Motor neuron (in vitro differentiated cells): ENCODE measurements around the gene SH3RF3. TPM values are rescaled to one million over a fixed set of nuclear protein-coding genes. Genes with fewer than 3 reads are reported as not detected.

Experiments
- ATAC-seq, 8 experiments: fragments of 200-7000 bp; cut with Tn5 transposase; replicated peaks in 6 of 8; 2 replicates each; pipeline ENCODE4 v1.8.0; 2021; ENCODE audit warnings: mild to moderate bottlenecking in 8 of 8, moderate library complexity in 8 of 8
- H3K27ac ChIP-seq, 2 donors: fragments of 250-450 bp; sonication (Bioruptor Pico); 2 replicates each; pipeline ENCODE4 v1.9.0; 2021; ENCODE audit warnings: antibody characterized with exemption in 2 of 2, mild to moderate bottlenecking in 2 of 2, moderate library complexity in 1 of 2
- H3K4me1 ChIP-seq, 2 donors: fragments of 250-450 bp; sonication (Bioruptor Pico); replicated peaks in 1 of 2; 2 replicates each; pipeline ENCODE4 v1.6.1; 2021; ENCODE audit warnings: antibody characterized with exemption in 2 of 2, mild to moderate bottlenecking in 2 of 2, moderate library complexity in 1 of 2
- H3K4me3 ChIP-seq, 5 donors: fragments of 250-450 bp; sonication (Bioruptor Pico); 2 replicates each; pipeline ENCODE4 v1.9.0; 2021; ENCODE audit warnings: antibody characterized with exemption in 5 of 5, mild to moderate bottlenecking in 5 of 5, moderate library complexity in 4 of 5
- WGBS, 10 experiments: fragments of 450-650 bp; shearing (Covaris generic); methylation state at CpG; one replicate each; pipeline ENCODE4 v1.0.0; 2022; 5-methylcytosine and 5-hydroxymethylcytosine counted together
- in situ Hi-C, 9 experiments: fragments of 400-800 bp; cut with MboI; loops; one replicate each; pipeline ENCODE4 v1.15.0; 2021; ENCODE audit warnings: low sequenced_read_pairs in 9 of 9, low pct_unique_long_range_greater_than_20kb in 2 of 9; ENCODE audit not compliant: unreplicated experiment in 9 of 9
- total RNA-seq, 8 experiments: library from RNA; unstranded; fragments of 300-600 nt; gene quantifications; 2 replicates each; pipeline versions ENCODE4 v1.2.3 to v1.2.4, GENCODE V29; 2022

The SH3RF3 gene
- total RNA-seq, 8 experiments from 2014 or later = 0.13 to 6.5 (median 3.2) TPM

DNA sequence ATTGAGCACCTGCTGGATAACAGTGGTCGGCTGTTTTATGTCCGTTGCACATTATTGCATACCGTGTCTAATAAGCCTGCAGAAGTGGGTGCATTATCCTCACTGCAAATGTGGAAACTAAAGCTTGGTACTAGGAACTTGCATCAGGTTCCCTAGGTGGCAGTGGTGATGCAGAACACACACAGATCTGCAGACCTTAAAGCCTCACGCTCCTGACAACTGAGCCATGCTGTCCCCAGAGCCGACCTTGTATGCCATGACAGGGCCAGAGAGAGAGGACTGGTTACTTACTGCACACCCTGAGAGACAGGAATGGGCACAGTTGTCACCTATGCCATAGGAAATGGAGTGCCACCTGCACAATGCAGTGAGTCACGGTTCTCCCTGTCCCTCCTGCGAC, 151.8 kb downstream of the SH3RF3 start:
- H3K4me3 ChIP-seq = no peak overlapping the region
- 79 to 100% (median 88%) methylated on average over 2 to 3 of the region's 7 CpGs; no CpG with 5 or more reads in 3 of the 10 experiments for WGBS, 10 experiments
- in situ Hi-C loops = loop anchor here in 1 of 9 experiments (25.0 kb wide), 1 partner anchor 144 kb away; the partner anchor contains the start of gene SH3RF3
- peaks cover 73 to 75% of the 10 kb centered on the region in 2 donors for H3K4me1 ChIP-seq
- H3K27ac ChIP-seq = no peak overlapping the region
- peak in 6 of 8 experiments; percentile 24 to 36 (median 28) for ATAC-seq

DNA sequence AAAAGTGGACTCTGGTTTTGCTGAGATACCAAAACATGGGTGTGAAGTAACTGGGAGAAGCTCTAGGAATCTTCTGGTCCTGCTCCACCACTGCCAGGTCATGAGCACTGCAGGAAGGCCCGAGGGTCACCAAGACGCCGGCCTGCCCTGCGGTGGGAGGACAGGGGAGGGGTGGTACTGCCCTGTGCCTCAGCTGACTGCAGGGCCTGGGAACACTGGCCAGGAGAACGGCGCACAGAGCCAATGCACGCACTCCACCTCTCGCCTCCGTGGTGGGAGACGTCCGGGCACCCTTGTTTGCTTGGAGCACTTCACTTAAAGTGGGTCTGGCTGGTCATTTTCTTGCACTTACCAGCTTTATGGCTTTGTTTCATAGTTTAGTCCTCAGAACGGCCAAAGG, 153.4 kb downstream of the SH3RF3 start:
- no peak for ATAC-seq
- no peak overlapping the region for H3K4me3 ChIP-seq
- 40 to 100% (median 83%) methylated on average over 1 to 6 of the region's 12 CpGs; no CpG with 5 or more reads in 5 of the 10 experiments for WGBS, 10 experiments
- in situ Hi-C loops = loop anchor here in 1 of 9 experiments (25.0 kb wide), 1 partner anchor 145 kb away; the partner anchor contains the start of gene SH3RF3
- peaks cover 60 to 63% of the 10 kb centered on the region in 2 donors for H3K4me1 ChIP-seq
- no peak overlapping the region for H3K27ac ChIP-seq

DNA sequence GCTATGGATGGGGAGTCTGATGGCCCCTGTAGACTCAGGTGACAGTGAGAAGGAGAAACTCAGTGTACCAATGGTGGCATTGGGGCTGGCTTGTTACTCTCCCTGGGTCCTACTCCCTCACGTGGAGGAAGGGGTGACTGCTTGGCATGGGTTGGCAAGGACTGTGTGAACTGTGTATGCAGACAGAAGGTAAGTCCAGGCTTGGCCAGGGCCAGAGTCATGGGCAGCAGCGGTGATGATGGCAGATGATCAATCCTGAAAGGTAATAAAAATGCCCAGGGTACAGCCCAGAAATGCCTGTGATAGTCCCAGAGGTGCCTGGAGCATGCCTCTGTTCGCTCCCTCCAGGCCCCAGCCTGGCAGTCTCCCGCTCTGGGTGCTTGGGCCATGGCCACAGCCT, 153.9 kb downstream of the SH3RF3 start:
- H3K4me1 ChIP-seq = peaks cover 58 to 59% of the 10 kb centered on the region in 2 donors
- no peak for ATAC-seq
- H3K4me3 ChIP-seq = no peak overlapping the region
- WGBS, 10 experiments = 60 to 100% (median 83%) methylated on average over 1 to 3 of the region's 4 CpGs; no CpG with 5 or more reads in 7 of the 10 experiments
- in situ Hi-C loops = loop anchor here in 1 of 9 experiments (25.0 kb wide), 1 partner anchor 146 kb away; the partner anchor contains the start of gene SH3RF3
- no peak overlapping the region for H3K27ac ChIP-seq

DNA sequence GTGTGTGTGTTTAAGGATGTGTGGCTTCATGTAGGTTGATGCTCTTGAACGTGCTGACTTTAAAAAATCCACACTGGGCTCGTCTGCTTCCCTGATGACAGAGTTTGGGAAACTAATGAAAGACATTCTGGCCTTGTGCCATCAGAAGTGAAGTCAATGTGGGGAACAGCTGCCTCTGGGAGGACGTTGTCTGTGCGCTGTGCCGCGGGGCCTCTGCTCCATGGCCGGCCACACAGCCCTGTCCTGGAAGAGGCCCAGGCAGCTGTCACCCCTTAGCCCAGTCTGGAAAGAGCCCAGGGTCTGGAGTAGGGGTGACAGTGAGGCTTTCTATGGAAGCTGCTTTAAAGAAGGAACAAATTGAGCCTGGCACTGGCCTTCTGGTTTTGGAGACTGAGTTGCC, 155.8 kb downstream of the SH3RF3 start:
- no peak overlapping the region for H3K27ac ChIP-seq
- 17 to 85% (median 75%) methylated on average over 1 to 5 of the region's 7 CpGs; no CpG with 5 or more reads in 4 of the 10 experiments for WGBS, 10 experiments
- in situ Hi-C loops = loop anchor here in 1 of 9 experiments (25.0 kb wide), 1 partner anchor 148 kb away; the partner anchor contains the start of gene SH3RF3
- H3K4me3 ChIP-seq = no peak overlapping the region
- peaks cover 58 to 59% of the 10 kb centered on the region in 2 donors for H3K4me1 ChIP-seq
- ATAC-seq = peak in 7 of 8 experiments; percentile 21 to 80 (median 51)

DNA sequence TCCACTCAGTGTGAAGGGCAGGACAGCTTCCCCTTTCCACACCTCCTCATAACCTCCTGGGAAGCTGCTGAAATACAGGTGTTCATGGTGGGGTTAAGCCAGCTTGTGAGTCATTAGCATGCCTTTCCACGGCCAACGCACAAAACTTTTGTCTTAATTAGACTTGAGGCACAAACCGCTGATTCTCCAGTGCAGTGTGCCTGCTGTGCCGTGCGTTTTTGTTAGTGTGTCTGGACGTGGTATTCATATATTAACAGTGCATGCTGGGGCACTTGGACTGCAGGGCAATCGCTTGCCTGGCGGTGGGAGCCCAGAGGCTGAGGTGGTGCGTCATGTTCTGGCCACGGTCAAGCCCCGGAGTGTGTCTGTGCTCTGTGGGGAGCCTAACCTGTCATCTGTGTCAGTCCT, 156.2 kb downstream of the SH3RF3 start:
- Histone ChIP-seq H3K4me3 (no peak overlapping the region), H3K27ac (no peak overlapping the region), H3K4me1 (peaks cover 55 to 56% of the 10 kb centered on the region in 2 donors)
- peak in 1 of 8 experiments; percentile 12 for ATAC-seq
- WGBS, 10 experiments = 20 to 100% (median 66%) methylated on average over 1 to 4 of the region's 11 CpGs; no CpG with 5 or more reads in 3 of the 10 experiments
- in situ Hi-C loops = loop anchor here in 1 of 9 experiments (25.0 kb wide), 1 partner anchor 148 kb away; the partner anchor contains the start of gene SH3RF3

DNA sequence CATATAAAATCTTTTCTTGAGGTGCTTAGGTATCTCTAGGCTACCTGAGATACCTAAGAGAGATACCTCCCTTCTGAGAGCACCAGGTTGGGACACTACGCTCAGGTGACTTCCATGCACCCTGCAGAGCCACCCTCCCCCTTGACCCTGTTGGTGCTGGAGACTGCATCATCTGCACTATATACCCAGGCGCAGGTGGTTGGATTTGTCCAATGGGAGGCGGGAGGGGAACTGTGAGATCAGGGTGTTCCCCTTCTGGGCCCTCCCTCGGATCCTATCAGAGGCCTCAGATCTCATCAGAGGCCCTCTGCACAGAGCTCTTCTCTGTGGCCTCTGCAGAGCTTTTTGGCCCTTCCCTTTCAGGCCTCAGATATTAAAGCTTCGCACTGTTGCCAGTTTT, 158.4 kb downstream of the SH3RF3 start:
- no peak overlapping the region for H3K4me3 ChIP-seq
- H3K27ac ChIP-seq = no peak overlapping the region
- peaks cover 37 to 47% of the 10 kb centered on the region in 2 donors for H3K4me1 ChIP-seq
- in situ Hi-C loops = loop anchor here in 1 of 9 experiments (25.0 kb wide), 1 partner anchor 150 kb away; the partner anchor contains the start of gene SH3RF3
- WGBS, 10 experiments = 80 to 100% (median 92%) methylated on average over 1 to 5 of the region's 5 CpGs; no CpG with 5 or more reads in 5 of the 10 experiments
- ATAC-seq = no peak

DNA sequence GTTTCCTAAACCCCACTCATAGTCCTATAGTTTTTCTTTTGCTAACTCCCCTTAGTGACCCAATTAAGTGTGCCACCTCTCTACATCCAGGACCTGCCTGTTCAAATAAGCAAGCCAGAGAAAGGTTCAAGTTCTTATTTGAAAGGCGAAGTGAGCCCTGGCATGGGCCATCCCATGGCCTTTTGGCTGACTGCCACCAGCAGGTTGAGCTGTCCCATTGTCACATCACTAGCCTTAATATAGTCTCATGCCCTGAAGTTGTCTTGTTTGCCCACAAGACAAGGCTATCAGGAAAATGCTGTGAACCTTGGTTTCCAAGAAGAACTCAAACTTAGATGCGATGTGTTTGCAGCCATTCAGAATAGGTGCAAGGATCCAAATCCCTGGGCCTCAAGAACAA, 158.8 kb downstream of the SH3RF3 start:
- in situ Hi-C loops = loop anchor here in 1 of 9 experiments (25.0 kb wide), 1 partner anchor 151 kb away; the partner anchor contains the start of gene SH3RF3
- ATAC-seq = no peak
- 100% methylated on average over 1 to 2 of the region's 2 CpGs; no CpG with 5 or more reads in 4 of the 10 experiments for WGBS, 10 experiments
- Histone ChIP-seq H3K27ac (no peak overlapping the region), H3K4me1 (peaks cover 37 to 47% of the 10 kb centered on the region in 2 donors), H3K4me3 (no peak overlapping the region)

DNA sequence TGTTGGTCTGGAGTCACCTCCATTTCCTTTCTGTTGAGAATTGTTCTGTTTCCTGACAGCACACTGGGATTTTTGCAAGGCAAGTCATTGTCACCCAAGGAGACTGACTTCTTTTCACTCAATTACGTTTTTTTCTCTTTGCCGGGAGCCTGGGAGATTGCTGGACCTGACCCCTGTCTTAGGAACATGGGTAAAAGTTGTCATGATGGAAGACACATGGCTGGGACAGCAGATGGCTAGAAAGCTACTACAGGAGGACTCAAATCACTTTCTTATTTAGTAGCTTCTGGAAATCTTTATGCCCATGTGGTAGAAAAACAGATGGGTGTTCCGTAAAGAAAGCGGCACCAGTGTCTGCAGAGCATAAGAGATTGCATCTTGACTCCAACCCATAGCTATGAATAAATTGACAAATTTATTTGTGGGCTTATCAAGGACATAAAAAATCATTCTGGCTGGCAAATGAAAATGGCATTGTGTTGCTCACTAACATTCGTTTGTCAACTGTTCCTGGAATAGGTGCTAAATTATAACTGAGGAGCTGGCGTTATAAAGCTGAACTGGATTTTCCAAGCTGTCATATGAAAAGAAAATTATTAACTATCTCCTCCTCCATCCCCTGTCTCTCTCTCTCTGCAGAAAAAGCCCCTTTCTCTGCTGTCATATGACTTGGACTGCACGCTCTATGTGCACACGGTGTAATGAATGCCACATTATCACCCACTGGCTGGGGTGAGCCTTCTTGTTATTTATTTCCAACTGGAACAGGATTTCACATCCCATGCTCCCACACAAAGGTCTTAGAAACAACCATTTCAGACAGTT, 159.8 kb downstream of the SH3RF3 start:
- 30 to 65% (median 46%) methylated on average over 3 to 7 of the region's 8 CpGs; no CpG with 5 or more reads in 2 of the 10 experiments for WGBS, 10 experiments

DNA sequence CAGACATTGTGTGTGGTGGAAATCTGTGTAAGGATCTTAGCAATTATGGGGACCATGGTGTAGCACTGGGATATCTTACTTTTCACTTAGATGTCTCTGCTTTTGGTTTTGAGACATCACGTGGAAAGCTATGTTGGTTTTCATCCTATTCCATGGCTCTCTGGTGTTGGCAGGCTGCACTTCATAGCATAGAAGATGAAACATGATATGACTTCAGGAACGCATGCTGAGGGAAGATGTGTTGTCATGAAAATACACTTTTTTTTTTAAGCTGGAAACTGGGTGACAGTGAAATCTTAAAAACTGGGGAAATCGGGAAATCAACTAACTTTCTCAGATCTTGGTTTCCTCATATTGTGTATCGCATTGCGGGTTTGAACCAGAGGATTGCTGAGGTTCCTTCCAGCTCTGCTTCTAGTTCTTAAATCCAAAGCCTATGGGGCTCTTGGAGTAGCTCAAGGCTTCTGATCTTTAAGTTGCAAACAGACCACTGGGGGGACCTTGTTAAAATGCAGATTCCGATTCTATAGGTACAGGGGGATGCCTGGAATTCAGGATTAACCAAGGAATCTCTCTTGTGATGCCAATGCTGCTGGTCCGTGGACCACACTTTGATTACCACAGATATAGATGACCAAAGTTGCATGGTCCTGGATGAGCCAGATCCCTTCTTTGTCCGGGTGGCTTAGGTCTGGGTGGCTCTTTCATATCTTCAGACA, 160.7 kb downstream of the SH3RF3 start:
- in situ Hi-C loops = loop anchor here in 1 of 9 experiments (25.0 kb wide), 1 partner anchor 152 kb away; the partner anchor contains the start of gene SH3RF3
- Histone ChIP-seq H3K27ac (peak overlapping the region; percentile 25 to 45), H3K4me1 (peaks cover 29 to 37% of the 10 kb centered on the region in 2 donors), H3K4me3 (no peak overlapping the region)
- no peak for ATAC-seq
- 41 to 100% (median 80%) methylated on average over 1 to 8 of the region's 8 CpGs; no CpG with 5 or more reads in 1 of the 10 experiments for WGBS, 10 experiments

More for the DNA sequence above, 159.8 kb downstream of the SH3RF3 start:
- peaks cover 37 to 46% of the 10 kb centered on the region in 2 donors for H3K4me1 ChIP-seq
- in situ Hi-C loops = loop anchor here in 1 of 9 experiments (25.0 kb wide), 1 partner anchor 151 kb away; the partner anchor contains the start of gene SH3RF3
- no peak overlapping the region for H3K4me3 ChIP-seq
- ATAC-seq = peak in 5 of 8 experiments; percentile 69 to 94 (median 91)
- H3K27ac ChIP-seq = peak overlapping the region; percentile 25 to 45

DNA sequence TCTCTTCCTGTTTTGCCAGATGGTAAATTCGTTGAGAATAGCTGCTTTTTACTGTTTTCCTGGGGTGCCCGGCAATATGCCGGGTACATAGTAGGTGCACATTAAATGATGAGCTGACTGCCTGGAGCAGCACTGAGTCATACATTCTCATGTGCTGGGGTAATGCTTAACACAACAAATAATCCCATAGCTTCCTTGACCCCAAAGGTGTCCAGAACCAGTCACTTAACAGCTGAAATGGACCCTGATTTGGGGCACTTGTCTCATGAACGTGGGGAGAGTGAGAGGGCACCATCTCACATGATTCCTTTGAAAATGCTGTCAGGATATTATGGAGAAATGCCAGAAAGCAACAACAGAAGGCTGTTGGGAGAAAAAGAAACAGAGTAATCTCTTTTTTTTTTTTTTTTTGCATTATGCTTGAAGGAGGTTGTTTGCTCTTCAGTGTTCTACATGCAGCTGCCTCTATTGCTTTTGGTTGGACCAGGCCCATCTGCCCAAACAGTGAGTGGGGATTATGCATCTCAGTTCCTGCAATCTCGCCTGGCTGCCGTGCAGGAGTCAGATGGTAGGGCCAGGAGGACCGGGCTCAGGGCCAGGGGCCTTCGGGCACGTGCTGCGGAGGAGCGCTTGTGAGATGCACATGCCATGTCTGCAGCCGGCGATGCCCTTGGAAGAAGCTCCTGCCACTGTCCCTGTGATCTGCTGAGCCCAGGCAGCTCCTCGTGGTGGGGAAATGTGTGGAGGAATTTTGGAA, 162.1 kb downstream of the SH3RF3 start:
- no peak overlapping the region for H3K4me3 ChIP-seq
- ATAC-seq = peak in 4 of 8 experiments; percentile 16 to 99 (median 58)
- WGBS, 10 experiments = 0 to 93% (median 74%) methylated on average over 1 to 7 of the region's 14 CpGs
- in situ Hi-C loops = loop anchor here in 1 of 9 experiments (25.0 kb wide), 1 partner anchor 154 kb away; the partner anchor contains the start of gene SH3RF3
- H3K27ac ChIP-seq = no peak overlapping the region
- H3K4me1 ChIP-seq = peaks cover 21 to 28% of the 10 kb centered on the region in 2 donors

DNA sequence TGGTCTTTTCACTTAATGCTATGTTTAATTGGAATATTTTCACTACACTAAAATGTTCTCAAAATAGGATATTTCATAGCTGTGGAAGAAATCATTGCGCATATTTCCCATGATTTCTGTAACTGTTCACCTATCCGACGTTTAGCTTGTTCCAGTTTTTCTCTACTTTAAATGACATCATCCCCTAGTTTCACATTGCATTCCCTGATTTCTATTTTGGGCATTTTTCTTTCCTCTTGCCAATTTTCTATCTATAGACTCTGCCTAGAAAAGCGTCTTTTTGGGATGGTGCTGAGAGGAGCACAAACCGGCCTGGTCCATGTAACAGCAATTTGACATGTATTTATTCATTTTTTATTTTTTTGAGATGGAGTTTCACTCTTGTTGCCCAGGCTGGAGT, 163.4 kb downstream of the SH3RF3 start:
- ATAC-seq = no peak
- no peak overlapping the region for H3K27ac ChIP-seq
- in situ Hi-C loops = loop anchor here in 1 of 9 experiments (25.0 kb wide), 1 partner anchor 155 kb away; the partner anchor contains the start of gene SH3RF3

More for the DNA sequence above, 163.4 kb downstream of the SH3RF3 start:
- H3K4me3 ChIP-seq = no peak overlapping the region
- WGBS, 10 experiments = 75 to 98% (median 85%) methylated on average over 2 to 5 of the region's 5 CpGs
- H3K4me1 ChIP-seq = peaks cover 21 to 28% of the 10 kb centered on the region in 2 donors
